ENCODE measurements around the gene ECEL1.

The ECEL1 gene

DNA sequence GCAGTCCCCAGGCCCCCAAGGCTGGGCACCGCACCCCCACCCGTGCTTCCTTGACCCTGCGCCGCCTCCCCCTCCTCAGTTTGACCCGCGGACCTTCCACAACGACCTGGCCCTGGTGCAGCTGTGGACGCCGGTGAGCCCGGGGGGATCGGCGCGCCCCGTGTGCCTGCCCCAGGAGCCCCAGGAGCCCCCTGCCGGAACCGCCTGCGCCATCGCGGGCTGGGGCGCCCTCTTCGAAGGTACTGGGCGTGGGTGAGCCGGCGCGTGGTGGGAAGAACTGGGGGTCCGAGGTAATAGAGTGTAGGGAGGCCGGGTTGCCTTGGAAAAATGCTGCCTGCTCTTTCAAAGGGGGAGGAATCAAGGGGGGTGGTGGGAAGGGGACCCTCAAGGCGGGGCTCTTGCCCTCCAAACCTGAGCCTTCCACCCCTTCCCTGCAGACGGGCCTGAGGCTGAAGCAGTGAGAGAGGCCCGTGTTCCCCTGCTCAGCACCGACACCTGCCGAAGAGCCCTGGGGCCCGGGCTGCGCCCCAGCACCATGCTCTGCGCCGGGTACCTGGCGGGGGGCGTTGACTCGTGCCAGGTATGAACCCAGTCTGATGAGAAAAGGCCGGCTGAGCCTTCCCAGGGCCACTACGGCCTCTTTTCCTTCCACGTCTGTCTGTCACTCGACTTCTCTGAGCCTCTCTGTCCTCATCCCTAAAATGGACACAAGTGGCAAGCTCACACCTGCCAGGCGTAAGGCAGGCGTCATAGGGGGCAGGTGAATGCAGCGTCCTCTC lies 35.2 kb upstream of the ECEL1 start:
- DNase-seq (ENCODE audit: low read depth): no peak

DNA sequence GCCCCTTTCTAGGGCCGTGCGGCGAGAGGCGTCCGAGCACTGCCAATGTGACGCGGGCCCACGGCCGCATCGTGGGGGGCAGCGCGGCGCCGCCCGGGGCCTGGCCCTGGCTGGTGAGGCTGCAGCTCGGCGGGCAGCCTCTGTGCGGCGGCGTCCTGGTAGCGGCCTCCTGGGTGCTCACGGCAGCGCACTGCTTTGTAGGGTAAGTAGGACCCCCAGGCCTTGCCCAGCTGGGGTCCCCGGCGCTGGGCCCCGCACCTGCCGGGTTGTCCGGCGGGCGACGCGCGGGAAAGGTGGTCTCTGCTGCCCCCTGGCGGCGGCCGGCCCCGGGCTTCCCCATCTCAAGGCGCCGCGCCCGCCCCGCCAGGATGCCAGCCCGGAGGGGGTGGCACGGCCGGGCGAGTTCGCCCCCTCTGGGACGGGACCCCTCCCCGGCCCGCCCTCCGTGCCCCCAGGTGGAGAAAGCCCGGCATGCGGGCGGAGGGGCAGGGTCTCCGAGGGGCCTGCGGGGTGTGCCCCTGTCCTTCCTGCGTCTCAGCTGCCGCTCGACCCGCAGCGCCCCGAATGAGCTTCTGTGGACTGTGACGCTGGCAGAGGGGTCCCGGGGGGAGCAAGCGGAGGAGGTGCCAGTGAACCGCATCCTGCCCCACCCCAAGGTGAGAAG lies 34.5 kb upstream of the ECEL1 start:
- no peak for DNase-seq (ENCODE audit: low read depth)

DNA sequence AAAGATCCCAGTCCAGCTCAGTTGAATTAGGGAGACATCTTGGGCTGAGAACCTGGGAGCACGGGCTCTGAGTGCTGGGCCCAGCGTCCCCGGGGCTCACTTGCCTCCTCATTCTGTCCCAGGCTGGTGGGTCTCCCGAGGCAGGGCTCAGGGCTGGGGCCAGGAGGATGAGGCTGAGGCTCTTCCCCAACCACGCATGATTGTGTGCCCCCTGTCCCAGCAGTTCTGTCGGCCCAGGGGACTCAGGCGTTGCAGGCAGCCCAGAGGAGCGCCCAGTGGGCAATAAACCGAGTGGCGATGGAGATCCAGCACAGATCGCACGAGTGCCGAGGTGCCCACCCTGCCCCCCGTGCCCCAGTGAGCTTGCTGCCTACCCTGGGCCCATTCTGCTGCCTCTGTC lies 33.5 kb upstream of the ECEL1 start:
- no peak for DNase-seq (ENCODE audit: low read depth)

DNA sequence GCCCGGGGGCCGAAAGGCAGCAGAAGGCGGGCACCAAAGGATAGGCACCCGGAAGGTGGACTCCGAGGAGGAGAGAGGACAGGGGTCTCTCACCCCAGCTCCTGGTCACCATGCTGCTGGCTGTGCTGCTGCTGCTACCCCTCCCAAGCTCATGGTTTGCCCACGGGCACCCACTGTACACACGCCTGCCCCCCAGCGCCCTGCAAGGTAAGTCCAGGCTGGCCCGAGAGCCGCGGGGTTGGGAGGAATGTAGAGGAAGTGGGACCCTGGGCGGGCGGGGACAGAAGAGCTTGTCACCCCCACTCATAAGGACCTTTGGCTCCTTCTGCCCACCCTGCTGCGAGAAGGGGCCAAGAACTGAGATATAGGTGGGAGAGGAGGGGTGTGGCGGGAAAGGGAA lies 32.9 kb upstream of the ECEL1 start:
- no peak for DNase-seq (ENCODE audit: low read depth)

DNA sequence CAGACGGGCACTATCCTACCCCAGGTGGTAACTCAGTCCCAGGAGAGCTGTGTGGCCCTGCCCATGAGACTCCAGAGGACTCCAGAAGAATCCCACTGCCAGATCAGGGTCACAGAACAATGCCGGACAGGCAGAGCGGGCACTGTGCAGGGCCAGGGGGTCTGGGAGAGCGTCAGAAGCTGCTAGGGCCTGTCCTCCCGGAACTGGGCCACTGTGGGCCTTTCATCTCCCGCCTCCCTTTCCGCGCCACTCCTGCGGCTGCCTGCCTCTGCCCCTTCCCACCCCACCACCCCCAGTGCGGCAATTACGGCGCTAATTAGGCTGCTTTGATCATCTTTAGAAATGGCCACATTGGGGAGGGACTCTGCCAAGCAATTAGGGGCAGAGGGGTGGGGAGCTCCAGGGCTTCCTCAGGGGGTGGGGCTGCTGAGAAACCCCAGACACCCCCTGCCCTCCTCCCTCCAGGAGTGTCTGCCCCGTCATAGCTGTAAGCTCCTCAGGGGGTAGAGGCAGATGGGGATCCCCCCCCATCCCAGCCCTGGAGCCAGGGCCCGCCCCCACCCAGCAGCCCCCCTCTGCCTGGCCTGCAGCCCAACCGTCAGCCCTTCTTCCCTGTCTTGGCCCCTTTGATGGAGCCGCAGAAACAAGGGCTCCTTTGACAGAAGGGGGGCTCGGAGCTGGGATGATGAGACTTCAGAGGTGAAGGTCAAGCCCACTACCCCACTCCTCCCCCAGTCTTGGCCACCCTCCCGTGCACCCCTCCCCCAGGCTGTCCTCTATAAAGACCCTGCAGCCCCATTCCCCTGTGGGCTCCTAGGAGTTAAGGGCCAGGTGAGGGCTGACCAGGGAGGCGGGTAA lies 32.2 kb upstream of the ECEL1 start, which contains the start of gene PRSS56:
Gene PRSS56, plus strand, starts transcription at position 808 of the 858 bp plus-strand sequence. CDS start 211 bp downstream, outside the sequence.
- DNase-seq (ENCODE audit: low read depth): no peak

DNA sequence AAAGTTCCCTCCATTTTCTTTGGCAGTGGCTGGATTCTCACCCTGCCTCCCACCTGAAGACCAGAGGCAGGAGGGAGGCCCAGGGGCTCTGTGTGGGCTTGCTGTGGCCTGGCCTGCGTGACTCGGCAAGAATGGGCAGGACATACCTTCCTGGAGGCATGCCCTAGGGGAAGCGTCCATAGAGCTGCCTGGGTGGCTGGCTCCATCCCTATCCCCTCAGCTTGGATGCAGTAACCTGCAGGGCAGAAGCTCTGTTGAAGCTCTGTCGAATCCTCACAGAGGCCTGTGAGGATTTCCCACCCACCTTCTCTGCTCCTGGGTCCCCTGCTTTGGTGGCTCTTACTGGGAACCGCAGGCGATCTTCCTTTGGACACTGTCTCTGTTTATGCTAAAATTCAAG lies 31.2 kb upstream of the ECEL1 start:
- no peak for DNase-seq (ENCODE audit: low read depth)

DNA sequence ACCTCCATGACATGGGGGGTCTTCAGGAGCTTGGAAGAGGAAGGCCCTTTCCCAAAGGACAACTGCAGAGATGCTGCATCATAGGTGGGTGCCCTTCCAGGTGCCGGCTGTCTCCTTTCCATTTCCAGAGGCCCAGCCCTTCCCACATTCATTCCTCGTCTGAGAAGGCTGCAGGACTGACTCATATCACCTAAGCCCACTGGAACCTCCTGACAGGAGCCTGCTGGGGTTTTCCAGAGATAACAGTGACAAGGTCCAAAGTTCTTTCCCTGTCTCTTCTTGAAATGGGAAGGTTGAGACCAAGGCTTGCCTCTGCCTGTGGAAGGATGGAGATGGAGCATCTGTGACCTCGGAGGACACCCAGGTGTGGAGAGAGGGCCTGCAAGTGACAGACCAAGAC lies 28.9 kb upstream of the ECEL1 start:
- DNase-seq (ENCODE audit: low read depth): no peak

DNA sequence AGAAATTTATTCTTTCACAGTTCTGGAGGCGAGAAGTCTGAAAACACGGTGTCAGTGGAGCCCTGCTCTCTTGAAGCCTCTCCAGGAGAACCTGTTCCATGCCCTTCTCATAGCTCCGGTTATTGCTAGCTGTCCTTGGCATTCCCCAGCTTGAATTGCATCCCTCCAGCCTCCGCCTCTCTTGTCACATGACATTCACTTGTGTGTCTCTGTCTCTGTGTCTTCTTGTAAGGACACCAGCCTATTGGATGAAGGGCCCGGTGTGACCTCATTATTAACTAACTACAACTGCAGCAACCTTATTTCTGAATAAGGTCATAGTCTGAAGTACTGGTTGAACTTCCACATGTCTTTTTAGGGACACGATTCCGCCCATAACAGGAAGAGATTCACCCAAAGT lies 28.0 kb upstream of the ECEL1 start:
- no peak for DNase-seq (ENCODE audit: low read depth)

DNA sequence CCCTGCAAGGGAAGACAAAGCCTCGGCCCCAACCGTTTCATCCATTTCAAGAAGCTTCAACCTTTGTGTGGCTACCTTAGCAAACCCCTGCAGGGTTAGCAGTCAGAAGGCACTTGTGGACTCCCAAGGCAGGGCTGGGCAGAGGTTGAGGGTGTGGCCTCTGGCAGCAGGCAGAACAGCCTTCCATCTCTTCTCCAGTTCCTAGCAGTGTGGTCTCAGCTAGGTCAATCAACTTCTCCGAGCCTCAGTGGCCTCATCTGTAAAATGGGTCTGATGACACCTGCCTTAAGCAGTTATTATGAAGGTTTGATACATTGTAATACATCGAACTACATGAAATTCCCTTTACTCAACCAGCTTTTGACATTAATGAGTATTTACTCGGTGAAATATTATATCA lies 25.7 kb upstream of the ECEL1 start:
- DNase-seq (ENCODE audit: low read depth): no peak

DNA sequence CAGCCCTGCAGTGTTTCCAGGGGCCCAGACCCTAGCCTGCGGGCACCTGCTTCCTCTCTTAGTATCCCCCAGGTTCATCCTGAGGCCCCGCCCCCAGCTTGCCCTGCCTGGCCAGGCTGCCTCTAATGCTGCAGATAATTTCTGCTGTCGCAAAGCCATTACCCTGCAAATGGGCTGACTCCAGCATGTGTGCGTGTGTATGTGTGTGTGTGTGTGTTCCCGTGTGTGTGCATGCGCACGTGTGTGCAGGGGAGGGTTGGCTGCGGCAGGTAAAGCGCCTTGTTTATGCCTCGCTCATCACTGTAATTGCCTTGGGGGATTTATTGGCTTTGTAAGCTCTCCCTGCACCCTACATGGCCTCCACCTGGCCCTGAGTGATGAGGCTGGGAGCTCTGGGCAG lies 25.0 kb upstream of the ECEL1 start:
- no peak for DNase-seq (ENCODE audit: low read depth)

DNA sequence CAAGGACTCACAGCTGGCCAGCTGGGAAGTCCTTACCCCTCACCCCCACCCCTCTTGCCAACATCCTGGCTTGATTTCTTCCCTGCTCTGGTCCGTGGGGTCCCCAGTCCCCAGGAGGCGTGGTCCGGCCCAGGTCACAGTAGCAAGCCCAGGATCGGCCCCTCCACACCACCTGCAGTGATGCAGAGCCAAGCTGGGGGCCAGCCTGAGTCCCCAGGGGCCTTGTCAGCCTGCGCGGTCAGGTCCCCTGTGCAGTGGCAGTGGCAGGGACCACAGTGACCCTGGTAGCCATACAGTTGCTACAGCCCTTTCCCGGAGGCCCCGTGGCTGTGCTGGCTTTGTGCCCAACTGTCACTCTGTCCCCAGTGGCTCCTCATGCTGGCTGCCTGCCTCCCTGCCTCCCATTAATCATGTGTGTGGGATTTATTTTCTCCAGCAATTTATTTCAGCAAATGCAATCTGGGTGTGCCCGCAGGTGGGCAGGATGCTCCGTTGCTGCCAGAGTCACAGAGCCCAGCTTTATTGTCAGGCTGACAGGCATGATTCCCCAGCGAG lies 23.8 kb upstream of the ECEL1 start:
- no peak for DNase-seq (ENCODE audit: low read depth)

DNA sequence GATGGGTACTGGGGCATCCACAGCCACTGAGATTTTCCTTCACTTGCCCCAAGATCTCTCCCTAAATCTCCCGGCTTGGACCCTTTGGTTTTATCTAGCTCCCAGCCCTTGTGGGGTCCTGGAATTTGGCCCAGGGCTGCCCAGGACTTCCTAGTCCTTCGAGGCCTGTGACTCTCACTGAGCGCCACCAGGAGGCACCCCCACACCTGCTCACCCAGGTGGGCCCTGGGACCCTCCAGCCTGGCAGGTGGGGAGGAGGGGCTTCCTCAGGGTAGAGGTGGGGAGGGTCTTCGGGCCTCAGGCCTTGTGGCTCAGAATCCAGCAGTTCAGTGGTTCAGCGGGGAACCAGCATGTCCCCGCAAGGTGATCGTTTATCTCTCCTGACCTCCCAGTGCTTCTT lies 20.6 kb upstream of the ECEL1 start:
- DNase-seq (ENCODE audit: low read depth): no peak

DNA sequence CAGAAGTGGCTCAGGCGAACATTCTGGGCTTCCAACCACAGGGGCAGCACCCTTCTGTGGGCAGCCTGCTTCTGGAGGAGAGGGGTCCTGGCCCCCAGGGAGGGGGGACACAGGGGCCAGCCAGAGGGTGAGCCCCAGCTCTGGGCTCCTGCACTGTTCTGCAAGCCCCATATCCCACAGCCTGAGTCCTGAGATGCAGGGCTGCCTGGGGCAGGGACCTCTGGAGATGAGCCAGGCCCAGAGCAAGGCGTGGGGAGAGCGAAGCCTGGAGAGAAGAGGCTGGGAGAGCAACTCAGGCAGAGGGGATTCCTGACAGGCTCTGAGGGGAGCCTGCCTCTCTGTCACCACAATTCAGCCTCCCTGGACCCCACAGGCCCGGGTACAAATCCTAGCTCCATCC lies 19.1 kb upstream of the ECEL1 start:
- no peak for DNase-seq (ENCODE audit: low read depth)

DNA sequence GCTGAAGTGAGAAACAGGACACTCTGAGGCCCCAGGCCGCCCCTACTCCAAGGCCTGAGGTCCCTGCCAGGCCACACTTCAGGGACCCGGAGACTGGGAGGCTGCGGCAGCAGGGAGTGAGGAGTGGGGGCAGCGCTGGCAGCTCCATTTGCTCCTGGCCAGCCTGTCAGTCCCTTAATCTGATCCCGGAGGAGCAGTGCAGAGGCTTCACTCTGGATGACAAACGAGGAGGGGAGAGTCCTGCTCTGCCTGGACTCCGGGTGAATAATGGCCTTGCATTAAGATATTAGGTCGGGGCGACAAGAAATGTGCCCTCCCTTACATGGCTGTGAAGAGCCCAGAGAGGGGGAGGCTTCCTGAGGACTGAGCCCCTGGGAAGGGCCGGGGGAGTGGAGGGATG lies 18.2 kb upstream of the ECEL1 start:
- no peak for DNase-seq (ENCODE audit: low read depth)

DNA sequence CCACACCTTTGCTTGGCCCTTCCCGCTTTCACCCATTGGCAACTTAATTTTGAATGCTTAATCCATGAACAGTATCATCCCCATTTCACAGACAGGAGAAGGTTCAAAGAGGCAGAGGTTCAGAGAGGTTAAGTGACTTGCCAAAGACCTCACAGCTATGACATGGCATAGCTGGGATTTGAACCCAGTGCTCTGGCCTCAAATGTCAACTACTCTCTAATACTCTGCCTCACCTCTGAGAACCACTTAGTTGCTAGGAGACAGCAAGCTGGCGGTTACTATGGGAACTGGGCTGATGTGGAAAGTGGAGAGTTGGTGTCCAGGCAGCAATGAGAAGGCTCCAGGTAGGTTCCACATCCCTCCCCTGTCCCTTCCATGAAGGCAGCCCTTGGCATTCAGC lies 16.8 kb upstream of the ECEL1 start:
- DNase-seq (ENCODE audit: low read depth): no peak

DNA sequence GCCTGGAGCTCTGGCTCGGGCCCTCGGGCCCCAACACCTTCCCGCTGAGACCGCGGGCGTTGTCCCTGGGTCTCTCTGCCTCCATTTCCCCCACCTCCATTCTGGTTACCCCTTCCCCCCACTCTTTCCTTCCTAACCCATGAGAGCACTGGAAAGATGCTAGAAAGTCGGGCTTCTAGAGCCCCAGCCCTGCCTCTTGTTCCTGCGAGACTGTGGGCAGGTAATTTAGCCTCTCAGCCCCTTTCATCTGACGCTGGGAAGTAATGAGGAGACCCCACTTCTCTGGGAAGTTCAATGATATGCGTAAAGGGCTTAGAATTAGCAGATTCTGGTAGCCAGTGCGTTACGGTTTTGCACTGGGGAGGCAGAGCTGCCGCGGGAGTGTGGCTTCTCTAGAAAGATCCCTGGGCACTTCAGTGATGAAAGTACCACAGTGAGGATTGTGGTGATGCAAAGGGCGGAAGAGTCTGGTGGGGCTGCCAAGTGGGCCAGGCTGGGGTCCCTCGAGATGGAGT lies 16.2 kb upstream of the ECEL1 start:
- DNase-seq (ENCODE audit: low read depth): no peak

DNA sequence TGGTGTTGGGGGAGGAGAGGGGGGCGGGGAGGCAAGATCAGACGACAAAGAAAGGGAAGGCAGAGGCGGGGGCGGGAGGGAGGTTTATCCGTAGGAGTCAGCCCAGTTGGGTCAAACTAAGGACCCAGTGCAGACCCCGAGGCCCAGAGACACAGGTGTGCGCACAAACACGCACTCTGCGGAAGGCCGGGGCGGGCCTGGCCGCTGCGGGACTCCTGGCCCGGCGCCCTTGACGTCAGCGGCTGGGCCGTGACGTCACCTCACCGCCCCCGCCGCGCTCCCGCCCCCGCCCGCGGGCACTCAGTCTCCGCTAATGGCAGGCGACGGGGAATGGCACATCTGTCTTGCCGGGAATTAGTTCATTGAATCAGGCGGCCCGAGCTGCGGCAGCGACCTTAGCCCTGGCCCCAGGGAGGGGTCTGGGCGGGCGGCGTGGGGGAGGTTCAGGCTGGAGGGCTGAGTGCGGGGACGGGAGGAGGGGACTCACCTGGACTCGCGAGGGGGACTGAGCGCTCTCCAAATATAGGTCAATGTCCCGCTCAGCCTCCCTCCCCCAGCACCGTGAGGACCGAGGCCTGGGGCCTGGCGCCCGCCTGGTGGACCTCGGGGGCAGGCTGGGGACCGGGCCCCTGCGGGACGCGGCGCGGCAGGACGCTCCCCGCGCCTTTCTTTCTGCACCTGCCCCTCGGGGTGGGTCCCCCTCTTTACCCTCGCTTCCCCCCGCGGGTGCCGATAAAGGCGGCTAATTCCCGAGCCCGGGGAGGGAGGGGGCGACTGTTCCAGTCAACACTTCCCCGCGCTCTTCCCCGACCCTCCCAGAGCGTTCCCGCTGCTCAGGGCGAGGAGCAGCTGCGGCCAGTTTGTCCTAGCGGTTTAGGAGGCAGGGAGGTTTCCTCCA lies 15.5 kb upstream of the ECEL1 start:
- DNase-seq (ENCODE audit: low read depth): no peak

DNA sequence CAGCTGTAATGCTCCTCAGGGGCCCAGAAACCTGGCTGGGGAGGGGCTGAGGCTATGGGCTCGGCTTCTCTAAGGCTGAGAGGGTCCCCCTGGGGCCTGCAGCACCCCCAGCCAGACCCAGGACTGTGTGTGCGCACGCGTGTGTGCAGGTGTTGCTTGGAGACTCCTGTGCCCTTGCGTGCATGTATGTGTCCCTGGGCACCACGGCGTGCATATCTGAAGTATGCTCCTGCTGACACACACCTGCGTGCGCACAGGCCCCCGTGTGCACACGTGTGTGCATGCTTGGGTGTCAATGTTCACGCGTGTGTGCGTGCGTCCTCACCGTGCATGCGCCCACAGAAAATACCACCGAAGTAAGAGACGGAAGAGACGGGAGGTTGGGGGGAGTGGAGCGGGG lies 14.9 kb upstream of the ECEL1 start:
- no peak for DNase-seq (ENCODE audit: low read depth)

DNA sequence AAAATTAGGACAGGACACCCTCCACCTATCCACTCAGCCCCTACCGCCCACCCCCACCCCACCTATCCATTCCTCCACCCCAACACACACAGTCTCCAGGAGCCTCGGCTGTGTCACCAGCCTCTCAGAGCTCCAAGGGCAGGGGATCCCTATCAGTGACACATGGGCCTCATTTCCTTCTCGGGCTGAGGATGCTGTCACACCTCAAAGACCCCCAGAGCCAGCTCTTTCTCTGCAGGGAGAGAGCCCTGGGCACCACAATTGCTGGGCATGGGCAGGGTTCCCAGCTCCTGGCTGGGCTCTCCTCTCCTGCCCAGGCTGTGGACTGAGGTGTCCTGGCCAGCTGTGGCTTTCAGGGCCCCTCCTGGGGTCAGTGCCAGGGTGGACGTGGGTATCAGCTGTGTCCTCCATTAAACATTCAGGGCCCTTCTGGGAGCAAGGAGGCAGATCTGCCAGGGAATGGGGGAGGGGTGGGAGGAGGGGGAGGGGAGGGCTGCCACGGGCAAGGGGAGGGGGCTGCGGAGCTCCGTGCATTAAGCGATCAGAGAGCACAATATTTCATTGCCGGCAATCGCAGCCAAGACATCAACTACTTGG lies 14.3 kb upstream of the ECEL1 start:
- no peak for DNase-seq (ENCODE audit: low read depth)

DNA sequence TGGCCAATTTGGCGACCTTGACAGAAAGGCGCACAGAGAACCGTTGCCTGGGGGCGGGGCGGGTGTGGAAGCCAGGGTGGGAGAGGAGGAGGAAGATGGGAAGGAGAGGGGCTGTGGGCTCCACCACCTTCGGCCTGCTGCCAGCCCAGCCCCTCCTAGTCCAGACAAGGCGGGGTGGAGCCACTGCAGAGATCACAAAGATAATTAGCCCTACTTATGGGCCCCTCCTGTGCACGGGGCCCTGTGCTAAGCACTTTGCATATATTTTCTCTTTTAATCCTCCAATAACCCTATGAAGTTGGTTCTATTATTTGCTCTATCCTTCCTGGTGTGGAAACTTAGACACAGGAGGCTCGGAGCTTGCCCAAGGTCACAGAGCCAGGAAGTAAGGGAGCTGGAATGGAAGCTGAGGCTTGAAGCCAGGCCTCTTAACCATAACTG lies 13.7 kb upstream of the ECEL1 start:
- no peak for DNase-seq (ENCODE audit: low read depth)

DNA sequence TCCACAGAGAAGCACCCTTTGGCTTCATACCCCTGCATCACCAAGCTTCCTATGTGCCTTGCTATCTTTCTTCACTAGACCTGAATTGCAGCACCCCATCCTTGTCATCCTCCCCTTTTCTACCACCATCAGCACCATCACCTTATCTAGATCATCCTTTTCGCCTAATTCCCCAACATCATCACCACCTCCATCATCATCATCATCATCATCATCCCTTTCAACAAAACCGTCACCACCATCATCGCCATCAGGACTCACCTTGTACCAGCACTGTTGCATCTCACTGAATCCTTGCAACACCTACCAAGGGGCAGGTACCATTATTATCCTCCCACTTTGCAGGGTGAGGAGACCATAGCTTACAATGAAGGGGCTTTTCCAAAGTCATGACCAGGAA lies 10.8 kb upstream of the ECEL1 start:
- DNase-seq (ENCODE audit: low read depth): no peak
